Smooth muscle cell (in vitro differentiated cells): ENCODE data around the gene ENPP7. TPM values are rescaled to one million over a fixed set of nuclear protein-coding genes. Genes with fewer than 3 reads are reported as not detected.

Source experiments
- DNase-seq: peaks from one replicate; lab custom pipeline; 2025; ENCODE audit not compliant: unreplicated experiment; lab: John Stamatoyannopoulos, UW
- H2AFZ ChIP-seq: fragments of 200-600 bp; sonication (generic); 2 replicates; pipeline ENCODE4 v1.6.0; 2016; ENCODE audit warnings: antibody characterized with exemption, low read depth, mild to moderate bottlenecking
- H3F3A ChIP-seq: fragments of 200-600 bp; sonication (generic); 2 replicates; pipeline ENCODE4 v1.6.0; 2017; ENCODE audit warnings: antibody characterized with exemption, low read depth
- H3K27ac ChIP-seq: fragments of 200-600 bp; sonication (generic); 2 replicates; pipeline ENCODE4 v1.5.1; 2016; ENCODE audit warnings: low read depth, mild to moderate bottlenecking
- H3K27me3 ChIP-seq: fragments of 200-600 bp; sonication (generic); 2 replicates; pipeline ENCODE4 v1.6.1; 2016; ENCODE audit warnings: low read depth, mild to moderate bottlenecking
- H3K36me3 ChIP-seq: fragments of 200-600 bp; sonication (generic); 2 replicates; pipeline ENCODE4 v1.5.1; 2016; ENCODE audit warnings: low read depth
- H3K4me1 ChIP-seq: fragments of 200-600 bp; sonication (generic); 2 replicates; pipeline ENCODE4 v1.5.1; 2016; ENCODE audit warnings: low read depth
- H3K4me2 ChIP-seq: fragments of 200-600 bp; sonication (generic); 2 replicates; pipeline ENCODE4 v1.6.0; 2016; ENCODE audit warnings: mild to moderate bottlenecking
- H3K4me3 ChIP-seq: fragments of 200-600 bp; sonication (generic); 2 replicates; pipeline ENCODE4 v1.5.1; 2016; ENCODE audit warnings: mild to moderate bottlenecking
- H3K79me2 ChIP-seq: fragments of 200-600 bp; sonication (generic); 2 replicates; pipeline ENCODE4 v1.6.0; 2016; ENCODE audit warnings: low read depth, mild to moderate bottlenecking
- H3K9ac ChIP-seq: fragments of 200-600 bp; sonication (generic); 2 replicates; pipeline ENCODE4 v1.6.0; 2016; ENCODE audit warnings: low read depth
- H3K9me3 ChIP-seq: fragments of 200-600 bp; sonication (generic); replicated peaks from 2 replicates; pipeline ENCODE4 v1.5.1; 2016; ENCODE audit warnings: low read depth
- H4K20me1 ChIP-seq: fragments of 200-600 bp; sonication (generic); 2 replicates; pipeline ENCODE4 v1.6.0; 2016; ENCODE audit warnings: low read depth
- WGBS: methylation state at CpG from one replicate; pipeline ENCODE4 v1.1.7; 2016; ENCODE audit warnings: low lambda C conversion rate; 5-methylcytosine and 5-hydroxymethylcytosine counted together
- polyA plus RNA-seq: library from polyadenylated mRNA; unstranded; fragments of >200 nt; fragmentation: Nextera tagmentation; extraction: Ambion mirVana; gene quantifications from 2 replicates; pipeline ENCODE4 v1.2.1, GENCODE V29; 2016
- total RNA-seq: library from RNA; depleted of rRNA; stranded (reverse); fragments of >200 nt; gene quantifications from 2 replicates; pipeline ENCODE4 v1.2.3, GENCODE V29; 2014
- TF ChIP-seq, protein P1 (sequence below): fragments of 200-600 bp; sonication (generic); IDR thresholded peaks from 2 replicates; pipeline ENCODE4 v1.5.1; 2017; ENCODE audit warnings: borderline replicate concordance, mild to moderate bottlenecking, antibody characterized with exemption; ENCODE audit not compliant: insufficient read depth, poor library complexity, severe bottlenecking

The ENPP7 gene
- total and polyA plus RNA-seq, 2 experiments from 2014 or later = not detected

- TF ChIP-seq, protein P1, sequence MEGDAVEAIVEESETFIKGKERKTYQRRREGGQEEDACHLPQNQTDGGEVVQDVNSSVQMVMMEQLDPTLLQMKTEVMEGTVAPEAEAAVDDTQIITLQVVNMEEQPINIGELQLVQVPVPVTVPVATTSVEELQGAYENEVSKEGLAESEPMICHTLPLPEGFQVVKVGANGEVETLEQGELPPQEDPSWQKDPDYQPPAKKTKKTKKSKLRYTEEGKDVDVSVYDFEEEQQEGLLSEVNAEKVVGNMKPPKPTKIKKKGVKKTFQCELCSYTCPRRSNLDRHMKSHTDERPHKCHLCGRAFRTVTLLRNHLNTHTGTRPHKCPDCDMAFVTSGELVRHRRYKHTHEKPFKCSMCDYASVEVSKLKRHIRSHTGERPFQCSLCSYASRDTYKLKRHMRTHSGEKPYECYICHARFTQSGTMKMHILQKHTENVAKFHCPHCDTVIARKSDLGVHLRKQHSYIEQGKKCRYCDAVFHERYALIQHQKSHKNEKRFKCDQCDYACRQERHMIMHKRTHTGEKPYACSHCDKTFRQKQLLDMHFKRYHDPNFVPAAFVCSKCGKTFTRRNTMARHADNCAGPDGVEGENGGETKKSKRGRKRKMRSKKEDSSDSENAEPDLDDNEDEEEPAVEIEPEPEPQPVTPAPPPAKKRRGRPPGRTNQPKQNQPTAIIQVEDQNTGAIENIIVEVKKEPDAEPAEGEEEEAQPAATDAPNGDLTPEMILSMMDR = no peak
- Histone ChIP-seq H3K27me3 (peaks cover 69% of the 10 kb centered on the region), H3K9me3 (no peaks in the 10 kb centered on the region), H3K36me3 (no peaks in the 10 kb centered on the region), H3K79me2 (no peaks in the 10 kb centered on the region), H2AFZ (no peak overlapping the region), H3K4me2 (peak overlapping the region; percentile 53), H3K27ac (no peak overlapping the region), H3K4me1 (peaks cover 30% of the 10 kb centered on the region), H3F3A (peaks cover 7% of the 10 kb centered on the region), H4K20me1 (no peaks in the 10 kb centered on the region), H3K9ac (no peak overlapping the region), H3K4me3 (peak overlapping the region; percentile 23)
- WGBS = 9% methylated on average over 66 of the region's 74 CpGs
- no peak for DNase-seq
Observed at GRCh38 chr17:79747508-79748294, 17.0 kb downstream of the ENPP7 start.

GRCh38 chr17:79748295-79749099 lies 17.8 kb downstream of the ENPP7 start:
- TF ChIP-seq, protein P1 = no peak
- Histone ChIP-seq H3K36me3 (no peaks in the 10 kb centered on the region), H3K27ac (no peak overlapping the region), H3K27me3 (peaks cover 69% of the 10 kb centered on the region), H3K4me2 (peak overlapping the region; percentile 53), H3F3A (peaks cover 7% of the 10 kb centered on the region), H3K79me2 (no peaks in the 10 kb centered on the region), H4K20me1 (no peaks in the 10 kb centered on the region), H3K9me3 (no peaks in the 10 kb centered on the region), H3K4me3 (peak overlapping the region; percentile 23), H3K4me1 (peaks cover 30% of the 10 kb centered on the region), H3K9ac (no peak overlapping the region), H2AFZ (no peak overlapping the region)
- DNase-seq = no peak
- WGBS = 13% methylated on average over 30 of the region's 55 CpGs

DNA sequence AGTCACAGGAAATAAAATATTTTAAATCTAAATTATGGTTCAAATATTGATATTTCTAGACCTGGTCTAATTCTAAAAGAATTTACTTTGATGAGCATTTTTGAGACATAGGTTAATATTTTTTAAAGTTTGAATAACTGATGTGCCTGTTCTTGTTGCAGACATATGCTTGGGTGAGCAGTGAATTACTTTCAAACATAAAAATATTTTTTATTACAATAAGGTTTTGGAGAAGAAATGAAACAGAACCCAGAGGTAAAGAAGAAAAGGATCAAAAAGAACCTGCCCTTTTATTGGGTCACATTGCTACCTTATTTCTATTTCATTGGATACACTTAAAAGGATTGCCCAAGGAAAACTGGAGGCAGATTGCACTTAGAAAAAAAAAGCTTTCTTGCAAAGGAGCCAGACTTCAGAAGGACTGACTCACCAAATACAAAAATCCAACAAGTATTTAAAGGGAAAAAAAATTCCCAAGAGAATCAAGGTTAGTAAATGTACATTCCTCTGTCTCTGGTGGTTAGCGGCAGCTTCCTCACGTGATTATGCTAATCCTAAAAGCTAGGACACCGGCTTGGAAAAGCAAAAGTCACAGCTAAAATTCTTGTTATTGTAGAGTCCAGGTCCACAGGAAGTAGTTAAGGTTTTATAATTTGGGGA lies 18.5 kb downstream of the ENPP7 start:
- 2% methylated on average over 3 of the region's 3 CpGs for WGBS
- peaks cover 30% of the 10 kb centered on the region for H3K4me1 ChIP-seq
- peaks cover 69% of the 10 kb centered on the region for H3K27me3 ChIP-seq
- H3K79me2 ChIP-seq = no peaks in the 10 kb centered on the region
- H2AFZ ChIP-seq = no peak overlapping the region
- no peak overlapping the region for H3K4me3 ChIP-seq
- TF ChIP-seq, protein P1 = no peak
- H3K36me3 ChIP-seq = no peaks in the 10 kb centered on the region
- peaks cover 7% of the 10 kb centered on the region for H3F3A ChIP-seq
- H3K4me2 ChIP-seq = peak overlapping the region; percentile 57
- H4K20me1 ChIP-seq = no peaks in the 10 kb centered on the region
- no peaks in the 10 kb centered on the region for H3K9me3 ChIP-seq
- H3K9ac ChIP-seq = no peak overlapping the region
- no peak for DNase-seq
- peak overlapping the region; percentile 13 for H3K27ac ChIP-seq
